Measurements from ENCODE around the gene ADRA2C. TPM values are rescaled to one million over a fixed set of nuclear protein-coding genes. Genes with fewer than 3 reads are reported as not detected.

ADRA2C gene
- total RNA-seq, 1 experiment from 2014 or later: 5.9 TPM

DNA sequence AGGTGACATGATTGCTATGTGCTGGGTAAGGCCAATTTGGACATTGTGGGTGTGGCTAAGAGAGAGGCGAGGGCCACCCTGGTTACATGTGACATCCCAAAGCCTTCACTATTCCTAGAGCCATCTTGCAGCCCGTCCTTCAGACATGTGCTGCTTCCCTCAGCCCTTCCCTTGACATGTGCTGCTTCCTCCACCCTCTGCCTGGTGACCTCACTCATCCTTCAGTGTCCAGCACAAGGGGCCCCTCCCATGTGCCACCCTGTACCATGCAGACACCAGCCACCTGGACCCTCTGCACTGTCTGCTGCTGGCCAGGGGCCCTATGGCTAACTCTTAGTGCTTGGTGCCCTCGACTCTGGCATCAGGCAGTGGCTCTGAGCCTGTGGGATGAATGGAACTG, 27.4 kb downstream of the ADRA2C start:
- DNase-seq (ENCODE audit: low spot score): no peak

DNA sequence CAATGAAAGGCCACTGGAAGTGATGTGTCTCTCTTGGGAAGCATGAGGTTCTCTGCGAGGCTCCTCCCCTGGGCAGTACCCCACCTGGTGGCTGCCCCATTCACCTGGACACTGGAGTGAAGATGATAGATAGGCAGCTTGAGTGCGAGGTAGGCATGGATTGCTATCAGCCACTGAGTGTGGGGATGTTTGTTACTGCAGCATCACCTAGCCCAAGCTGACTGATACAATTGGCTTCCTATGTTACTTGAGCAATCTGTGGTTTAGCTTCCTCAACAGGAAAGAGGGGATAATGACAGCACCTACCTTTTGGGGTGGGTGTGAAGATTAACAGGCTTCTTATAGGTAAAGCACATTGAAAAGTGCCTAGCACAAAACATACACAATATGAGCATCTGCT, 30.8 kb downstream of the ADRA2C start:
- DNase-seq (ENCODE audit: low spot score): no peak

DNA sequence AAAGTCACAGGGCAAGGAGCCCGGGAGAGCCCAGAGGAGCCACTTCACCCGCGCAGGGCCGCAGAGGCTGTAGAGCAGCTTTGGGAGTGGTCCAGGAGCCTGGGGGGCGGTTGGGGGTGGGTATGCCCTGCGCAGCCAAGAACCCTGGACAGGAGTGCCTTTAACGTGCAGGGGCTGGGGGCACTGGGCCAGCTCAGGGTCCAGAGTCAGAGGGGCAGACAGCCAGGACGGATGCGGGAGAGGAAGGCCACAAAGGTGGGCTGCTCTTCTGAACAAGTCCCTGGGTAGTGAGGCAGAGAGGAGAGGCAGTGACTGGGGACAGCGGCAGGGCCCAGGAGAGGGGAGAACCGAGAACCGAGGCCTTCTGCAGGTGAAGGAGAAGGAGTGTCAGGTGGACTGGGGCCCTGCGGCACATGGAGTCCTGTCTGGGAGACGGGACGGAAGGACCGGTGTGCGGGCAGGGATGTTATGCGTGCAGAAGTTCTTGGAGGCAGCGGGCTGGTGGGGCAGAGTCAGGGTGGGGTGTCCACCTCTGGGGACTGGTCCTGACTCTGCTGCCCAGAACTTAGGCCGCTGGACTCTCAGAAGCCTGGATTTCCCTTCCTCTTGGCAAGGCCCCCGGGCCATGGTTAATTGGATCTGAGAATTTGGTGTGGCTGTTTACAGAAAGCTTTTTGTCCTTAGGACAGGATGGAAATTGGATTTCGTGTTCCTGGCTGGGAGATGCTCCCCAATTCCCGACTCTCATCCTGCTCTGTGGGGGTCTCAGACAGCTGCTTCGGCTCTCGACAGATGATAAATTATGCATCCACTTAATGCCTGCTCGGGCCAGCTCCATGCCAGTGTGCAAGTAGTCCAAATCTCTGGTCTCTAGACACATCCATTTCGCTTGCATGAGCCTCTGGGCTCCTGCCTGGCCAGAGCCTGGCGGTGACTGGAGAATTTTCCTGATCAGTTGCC, 31.9 kb downstream of the ADRA2C start:
- DNase-seq (ENCODE audit: low spot score): no peak

DNA sequence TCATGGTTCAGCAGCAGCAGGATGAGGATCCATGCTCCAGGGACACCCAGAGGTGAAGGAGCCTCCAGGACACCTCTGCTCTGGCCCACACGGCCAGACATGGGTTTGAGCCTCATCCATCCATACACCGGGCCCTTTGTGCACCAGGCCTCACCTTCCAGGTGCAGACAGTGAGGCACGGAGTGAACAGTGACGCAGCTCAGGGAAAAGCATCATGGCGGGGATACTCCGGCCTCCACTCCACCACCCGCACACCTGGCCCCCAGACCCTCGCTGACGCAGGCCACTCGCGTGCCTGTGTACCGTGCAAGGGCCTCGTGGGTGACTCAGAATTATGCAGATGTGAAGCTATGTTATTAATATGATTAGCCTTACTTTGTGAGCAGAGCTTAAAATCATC, 33.3 kb downstream of the ADRA2C start:
- DNase-seq (ENCODE audit: low spot score): no peak

DNA sequence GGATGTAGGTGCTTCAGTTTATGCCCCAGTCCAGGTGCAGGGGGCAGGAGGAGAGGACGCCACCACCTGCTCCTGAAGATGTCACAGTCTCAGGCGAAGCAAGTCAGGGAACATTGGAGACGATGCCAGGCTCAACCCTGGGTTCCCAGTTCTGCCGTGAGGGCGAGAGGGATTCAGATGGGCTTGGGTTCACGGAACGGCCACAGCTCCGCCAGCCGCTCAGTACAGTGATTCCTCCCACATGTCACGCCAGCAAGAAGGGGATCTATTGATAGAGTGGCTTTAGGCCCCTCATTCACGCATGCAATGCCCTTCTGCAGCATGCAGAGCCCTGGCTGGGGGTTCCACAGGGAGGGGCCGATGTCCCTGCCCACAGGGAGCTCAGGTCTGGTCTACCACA, 34.2 kb downstream of the ADRA2C start:
- DNase-seq (ENCODE audit: low spot score): no peak

DNA sequence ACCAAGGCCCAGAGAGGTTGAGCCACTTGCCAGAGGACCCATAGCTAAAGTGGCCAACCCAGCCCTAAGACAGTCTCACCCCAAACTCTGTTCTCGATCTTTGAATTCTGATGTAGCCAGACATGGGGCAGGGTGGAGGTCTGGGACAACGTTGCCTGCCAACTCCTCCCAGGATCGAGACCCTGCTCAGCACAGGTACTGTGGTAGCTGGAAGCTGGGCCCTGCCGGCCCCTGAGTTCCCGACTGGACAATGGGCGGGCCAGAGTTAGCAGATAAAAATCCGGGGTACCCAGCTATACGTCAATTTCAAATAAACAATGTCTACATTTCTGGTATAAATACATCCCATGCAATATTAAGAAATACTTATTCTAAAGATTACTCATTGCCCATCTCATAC, 35.3 kb downstream of the ADRA2C start:
- DNase-seq (ENCODE audit: low spot score): no peak

DNA sequence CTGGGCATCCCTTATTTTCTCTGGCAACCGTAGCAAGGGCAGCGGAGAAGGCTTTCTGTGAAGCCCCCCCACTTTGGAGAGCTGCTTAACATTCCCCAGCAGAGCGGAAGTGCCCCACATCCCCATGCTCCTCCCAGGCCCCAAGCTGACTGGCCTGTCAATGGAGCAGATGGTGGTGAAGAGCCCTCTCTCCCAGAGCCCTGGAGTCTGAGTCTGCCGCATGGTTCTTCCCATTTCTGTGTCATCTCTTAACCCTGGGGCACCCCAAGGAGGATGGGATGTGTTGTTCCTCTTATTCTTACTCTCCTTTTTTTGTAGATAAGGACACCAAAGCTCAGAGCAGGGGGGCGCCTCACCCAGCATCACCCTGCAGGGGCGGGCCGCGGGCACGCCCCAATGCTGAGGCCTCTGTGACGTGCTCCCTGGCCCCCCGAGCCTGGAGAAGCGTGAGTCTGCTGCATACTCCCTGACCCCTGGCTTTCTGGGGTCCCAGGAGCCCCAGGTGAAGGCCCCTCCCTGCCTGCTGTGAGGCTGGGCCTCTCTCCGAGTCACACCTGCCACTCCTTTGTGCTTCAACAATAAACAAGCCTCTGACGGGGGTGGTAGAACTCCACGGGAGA, 35.9 kb downstream of the ADRA2C start:
- no peak for DNase-seq (ENCODE audit: low spot score)

DNA sequence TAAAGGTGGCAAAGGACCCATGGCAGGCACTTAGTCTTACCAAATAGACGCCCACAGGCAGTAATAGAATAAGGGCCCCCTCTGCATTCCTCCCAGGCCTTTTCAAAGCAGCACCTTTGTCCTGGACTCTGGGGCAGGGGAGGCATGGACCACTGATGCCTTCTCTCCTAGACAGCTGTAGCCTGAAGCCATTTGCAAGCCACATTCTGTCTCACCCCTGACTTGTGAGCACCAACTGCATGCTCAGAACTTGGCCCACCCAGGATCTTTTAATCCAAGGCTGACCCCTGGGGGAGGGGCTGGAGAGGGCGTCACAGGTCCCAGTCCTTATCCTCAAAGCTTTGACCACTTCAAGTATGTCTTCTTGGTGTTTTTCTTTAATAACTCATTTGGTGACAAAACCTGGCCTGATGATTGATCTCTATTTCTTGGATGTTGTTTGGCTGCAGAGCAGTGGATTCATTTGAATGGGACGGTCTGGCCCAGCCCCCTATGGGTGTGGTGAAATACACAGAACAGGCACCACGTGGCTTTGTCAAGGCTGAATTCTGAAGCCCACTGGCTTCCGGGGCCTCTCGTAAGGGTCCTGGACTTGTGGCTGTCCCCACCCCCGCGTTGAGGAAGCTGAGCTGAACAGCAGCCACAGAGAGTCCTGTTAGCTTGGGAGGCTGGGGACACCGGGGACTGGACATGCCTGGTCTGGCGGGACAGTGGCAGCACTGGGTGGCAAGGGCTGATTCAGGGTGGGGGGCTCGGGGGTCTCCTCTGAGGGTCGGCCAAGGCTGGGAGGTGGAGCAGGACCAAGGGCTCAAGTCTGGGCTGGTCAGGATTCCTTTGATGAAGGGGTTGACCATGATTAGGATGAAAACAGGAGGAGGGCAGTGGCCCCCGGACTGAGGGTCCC, 36.6 kb downstream of the ADRA2C start:
- no peak for DNase-seq (ENCODE audit: low spot score)

DNA sequence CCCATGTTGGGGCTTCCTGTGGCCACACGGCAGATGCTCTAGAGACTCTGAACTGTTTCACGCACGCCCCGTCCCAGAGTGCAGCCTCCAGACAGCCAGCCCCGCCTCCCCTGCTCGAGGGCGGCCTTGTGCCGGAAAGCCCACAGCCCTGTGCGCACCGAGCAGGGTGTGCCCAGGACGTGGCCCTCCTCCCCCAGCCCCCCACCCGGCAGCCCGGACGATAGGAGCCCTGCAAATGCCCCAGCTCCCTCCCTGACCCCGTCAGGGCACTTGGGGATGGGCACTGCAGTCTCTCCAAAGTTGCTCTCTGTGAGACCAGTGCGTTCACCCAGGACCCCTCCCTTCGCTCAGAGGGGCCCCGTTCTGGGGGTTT, 37.3 kb downstream of the ADRA2C start:
- DNase-seq (ENCODE audit: low spot score): no peak

DNA sequence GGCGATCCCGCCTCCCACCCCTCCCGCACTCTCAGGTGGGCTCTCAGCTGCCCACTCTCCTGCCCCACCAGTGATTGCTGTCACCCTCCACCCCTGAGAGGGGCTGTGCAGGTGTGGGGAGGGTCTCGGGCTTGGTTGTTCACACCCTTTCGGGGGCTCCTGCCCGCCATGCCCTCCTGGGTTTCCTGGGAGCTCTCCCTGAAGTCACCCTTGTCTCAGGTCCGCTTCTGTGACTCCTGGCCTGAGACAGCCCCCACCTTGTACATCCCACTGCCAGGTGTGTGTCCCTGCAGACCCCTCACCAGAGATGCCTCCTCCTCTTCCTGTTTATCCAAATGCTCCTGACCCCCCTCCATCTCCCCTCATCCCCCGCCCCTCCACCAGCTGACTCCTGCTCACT, 37.8 kb downstream of the ADRA2C start:
- no peak for DNase-seq (ENCODE audit: low spot score)

DNA sequence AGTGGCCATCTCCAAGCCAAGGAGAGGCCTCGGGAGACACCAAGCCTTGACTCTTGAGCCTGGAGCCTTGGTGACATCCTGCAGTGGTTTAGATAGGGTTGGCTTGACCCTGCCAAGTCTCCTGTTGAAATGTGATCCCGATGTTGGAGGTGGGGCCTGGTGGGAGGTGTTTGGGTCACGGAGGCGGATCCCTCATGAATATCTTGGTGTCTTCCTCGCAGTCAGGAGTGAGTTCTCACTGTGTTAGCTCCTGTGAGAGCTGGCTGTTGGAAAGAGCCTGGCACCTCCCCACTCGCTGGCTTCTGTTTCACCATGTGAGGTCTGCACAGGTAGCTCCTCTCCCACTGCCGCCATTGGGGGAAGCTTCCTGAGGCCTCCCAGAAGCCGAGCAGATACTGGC, 38.8 kb downstream of the ADRA2C start:
- no peak for DNase-seq (ENCODE audit: low spot score)

DNA sequence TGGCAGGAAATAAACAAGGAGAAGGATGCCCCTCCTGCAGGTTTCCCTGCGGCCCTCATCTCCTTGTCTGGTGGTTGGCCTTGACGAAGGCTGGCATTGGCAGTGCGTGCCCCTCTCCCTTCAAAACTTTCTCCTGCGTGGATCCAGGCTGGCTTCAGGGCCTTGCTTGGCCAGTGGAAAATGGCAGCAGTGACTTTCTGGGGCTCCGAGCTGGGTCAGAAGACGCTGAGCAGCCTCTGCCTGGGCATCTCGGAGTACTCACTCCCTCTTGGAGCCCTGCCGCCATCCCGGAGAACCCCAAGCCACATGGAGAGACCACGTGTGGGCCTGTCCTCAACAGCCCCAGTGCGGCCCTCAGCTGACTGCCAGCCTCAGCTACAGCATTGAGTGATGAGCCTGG, 39.5 kb downstream of the ADRA2C start:
- DNase-seq (ENCODE audit: low spot score): no peak

DNA sequence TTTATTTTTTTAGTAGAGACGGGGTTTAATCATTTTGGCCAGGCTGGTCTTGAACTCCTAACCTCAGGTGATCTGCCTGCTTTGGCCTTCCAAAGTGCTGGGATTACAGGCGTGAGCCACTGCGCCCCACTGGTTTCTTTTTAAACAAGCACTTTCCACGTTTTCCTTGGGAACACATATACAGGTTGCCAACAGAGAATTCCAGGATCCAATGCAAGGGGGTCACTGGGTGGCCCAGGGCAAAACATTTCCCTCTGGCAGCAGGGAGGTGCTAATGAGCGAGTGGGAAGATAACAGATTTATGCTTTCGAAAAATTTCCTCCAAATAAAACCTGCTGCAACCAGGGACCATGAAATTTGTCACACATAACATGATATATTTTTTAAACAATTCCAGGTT, 41.1 kb downstream of the ADRA2C start:
- no peak for DNase-seq (ENCODE audit: low spot score)

DNA sequence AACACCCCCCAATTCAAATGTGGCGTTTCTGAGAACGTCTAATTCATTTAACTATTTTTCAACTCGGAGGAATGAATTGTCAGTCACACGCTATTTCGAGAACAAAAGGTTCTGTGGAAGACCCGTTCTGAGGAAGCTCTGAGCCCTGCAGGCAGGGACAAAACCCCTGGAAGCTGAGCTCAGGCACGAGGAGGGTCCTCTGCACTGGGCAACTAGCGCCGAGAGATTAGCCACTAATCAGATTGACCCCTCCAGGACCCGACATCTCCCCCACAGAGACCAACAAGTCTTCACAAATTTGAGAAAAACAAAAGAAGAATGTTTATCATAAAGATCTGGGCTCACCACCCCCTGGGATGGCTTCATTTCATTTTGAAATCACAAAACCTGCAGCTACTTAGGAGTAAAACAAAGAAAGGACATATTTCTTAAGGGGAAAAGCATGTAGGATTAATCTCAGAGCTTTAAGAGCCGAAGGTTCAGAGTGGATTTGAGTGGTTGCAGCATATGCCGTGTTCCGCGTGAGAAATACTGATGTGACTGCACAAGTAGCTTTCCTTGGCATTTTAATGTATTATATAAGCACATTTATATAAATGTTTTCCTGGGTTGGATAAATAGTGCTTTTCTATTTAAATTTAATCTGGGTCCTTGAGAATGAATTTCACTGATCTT, 41.8 kb downstream of the ADRA2C start:
- DNase-seq (ENCODE audit: low spot score): no peak

DNA sequence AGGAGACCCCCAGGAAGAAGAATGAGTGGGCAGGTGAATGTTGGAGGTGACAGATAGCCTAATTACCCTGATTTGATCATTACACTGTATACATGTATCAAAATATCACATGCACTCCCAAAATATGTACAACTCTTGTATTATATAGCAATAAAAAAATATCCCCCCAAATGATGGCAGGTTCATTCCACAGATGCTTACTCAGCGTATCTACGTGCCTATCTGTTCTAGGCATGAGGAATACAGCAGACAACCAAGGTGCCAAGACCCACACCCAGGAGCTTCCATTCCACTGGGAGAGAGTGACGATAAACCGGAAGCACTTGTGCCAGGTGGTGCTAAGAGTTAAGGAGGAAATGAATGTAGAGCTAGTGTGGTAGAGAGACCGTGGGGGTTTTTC, 42.4 kb downstream of the ADRA2C start:
- DNase-seq (ENCODE audit: low spot score): no peak

DNA sequence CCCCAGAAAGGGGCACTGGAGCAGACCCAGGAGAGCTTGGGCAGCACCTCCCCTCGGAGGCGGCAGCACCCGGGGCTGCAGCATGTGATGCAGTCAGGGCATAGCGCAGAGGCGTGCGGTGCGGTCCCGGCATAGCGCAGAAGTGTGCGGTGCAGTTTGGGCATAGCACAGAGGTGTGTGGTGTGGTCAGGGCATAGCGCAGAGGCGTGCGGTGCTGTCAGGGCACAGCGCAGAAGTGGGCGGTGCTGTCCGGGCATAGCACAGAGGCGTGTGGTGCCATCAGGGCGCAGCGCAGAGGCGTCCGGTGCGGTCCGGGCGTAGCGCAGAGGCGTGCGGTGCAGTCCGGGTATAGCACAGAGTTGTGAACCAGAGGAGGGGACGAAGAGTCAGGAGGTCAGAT, 42.8 kb downstream of the ADRA2C start:
- DNase-seq (ENCODE audit: low spot score): no peak

DNA sequence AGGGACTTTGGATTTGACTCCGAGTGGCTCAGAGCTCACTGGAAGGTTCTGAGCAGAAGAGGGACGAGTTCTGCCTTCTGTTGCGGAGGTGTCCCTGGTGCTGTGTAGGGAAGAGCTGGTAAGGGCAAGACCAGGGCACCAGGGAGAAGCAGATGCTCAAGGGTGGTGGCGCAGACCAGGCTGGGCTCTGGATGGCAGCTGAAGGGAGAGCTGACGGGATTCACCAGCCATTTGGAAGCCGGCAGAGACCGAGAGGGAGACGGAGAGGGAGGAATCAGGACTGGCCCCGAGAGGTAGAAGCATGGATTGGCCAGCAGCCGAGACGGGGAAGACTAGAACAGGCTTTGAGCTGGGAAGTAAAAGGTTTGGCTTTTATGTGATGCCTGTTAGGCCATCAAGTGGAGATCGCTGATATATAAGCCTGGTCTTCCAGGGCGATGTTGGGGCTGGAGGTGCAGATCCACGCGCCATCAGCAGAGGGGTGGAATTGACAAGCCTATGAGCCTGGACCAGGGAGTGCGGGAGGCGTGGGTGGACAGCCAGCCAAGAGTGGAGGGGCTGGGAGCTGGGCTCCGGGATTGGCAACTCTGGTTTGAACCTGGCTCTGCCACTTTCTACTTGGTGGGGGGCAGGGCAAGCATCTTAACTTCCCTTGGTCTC, 43.4 kb downstream of the ADRA2C start:
- no peak for DNase-seq (ENCODE audit: low spot score)

DNA sequence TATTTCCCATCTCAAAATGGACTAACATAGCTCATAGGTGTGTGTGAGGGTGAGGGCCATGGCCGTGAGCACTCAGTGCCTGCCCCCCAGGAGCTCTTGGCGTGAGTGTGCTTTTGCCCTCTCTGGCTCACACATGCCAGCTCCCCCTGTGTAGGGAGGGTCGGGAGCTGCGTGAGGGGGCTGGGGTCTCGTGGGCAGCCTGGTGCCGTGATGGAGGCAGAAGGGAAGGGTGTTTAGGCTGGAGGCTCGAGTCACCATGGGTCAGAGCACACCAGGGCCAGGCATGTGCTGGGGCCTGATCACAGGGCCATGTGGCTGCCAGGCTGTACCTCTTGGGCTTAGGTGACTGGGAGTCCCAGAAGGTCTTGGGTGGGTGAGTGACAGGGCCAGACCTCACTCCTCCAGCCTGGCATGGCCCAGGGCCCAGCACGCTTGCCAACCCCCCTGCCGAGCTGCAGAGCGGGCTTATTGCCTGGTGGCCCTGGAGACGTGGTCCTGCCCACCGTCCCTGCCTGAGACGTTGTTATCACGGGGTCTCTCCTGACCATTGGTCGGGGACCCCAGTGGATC, 44.0 kb downstream of the ADRA2C start:
- no peak for DNase-seq (ENCODE audit: low spot score)

DNA sequence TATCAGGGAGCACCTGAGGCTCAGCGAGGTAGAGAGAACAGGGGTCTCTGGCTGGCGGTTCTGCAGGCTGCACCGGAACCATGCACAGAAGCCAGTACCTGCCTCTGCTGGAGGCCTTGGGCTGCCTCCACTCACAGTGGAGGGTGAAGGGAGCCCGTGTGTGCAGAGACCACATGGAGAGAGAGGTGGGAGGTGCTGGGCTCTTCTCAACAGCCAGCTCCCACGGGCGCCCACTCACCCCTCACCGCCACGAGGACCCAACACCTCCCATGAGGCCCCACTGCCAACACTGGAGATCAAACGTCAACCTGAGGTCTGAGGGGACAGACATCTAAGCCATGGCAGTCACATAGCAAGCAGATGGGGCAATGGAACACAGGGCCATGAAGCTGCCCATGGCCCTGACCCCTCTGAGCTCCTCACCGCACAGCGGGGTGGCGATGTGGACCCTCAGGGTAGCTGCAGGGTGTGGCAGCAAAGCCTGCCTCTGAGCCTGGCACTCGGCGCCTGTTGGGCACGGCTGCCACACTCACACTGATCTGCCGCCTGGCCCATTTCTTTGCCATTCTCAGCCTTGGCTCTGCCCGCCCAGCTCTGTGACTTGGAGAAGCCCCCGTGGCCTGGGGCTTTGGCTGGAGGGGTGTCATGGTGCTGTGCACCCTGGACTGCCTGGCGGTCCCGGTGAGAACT, 44.8 kb downstream of the ADRA2C start:
- no peak for DNase-seq (ENCODE audit: low spot score)

DNA sequence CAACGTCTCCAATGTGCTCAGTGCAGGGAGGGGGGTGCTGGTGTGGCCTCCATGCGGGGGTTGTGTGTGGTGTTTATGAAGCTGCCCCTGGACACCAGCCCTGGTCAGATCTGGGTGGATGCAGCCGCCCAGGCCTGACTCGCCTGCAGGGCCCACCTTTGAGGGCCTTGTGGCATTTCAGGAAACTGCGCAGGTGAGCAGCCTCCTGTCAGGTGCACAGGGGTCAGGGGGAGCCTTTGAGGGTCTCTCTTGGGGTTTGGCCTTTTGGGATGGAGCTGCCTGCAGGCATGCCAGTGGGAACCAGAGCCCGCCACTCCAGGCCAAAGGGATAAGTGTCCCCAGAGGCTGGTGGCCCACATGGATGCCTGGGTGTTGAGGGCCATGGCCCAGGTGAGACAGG, 45.4 kb downstream of the ADRA2C start:
- DNase-seq (ENCODE audit: low spot score): no peak
